ENCODE data around the gene MIR17HG.
"Not testable (repeated sequence)": the region's sequence is repeated elsewhere in the genome, so short reads cannot be mapped to it uniquely, and the experiment has no call there.

Gene MIR17HG

GRCh38 chr13:91347202-91347995 lies at the start of gene MIR17HG:
MIR17HG (plus strand) TSS chr13:91347687.
- DNase-seq: peak; percentile 83

- no peak for DNase-seq
These were observed 49.4 kb upstream of the MIR17HG start for GRCh38 chr13:91298060-91298459.

GRCh38 chr13:91302111-91302510 lies 45.4 kb upstream of the MIR17HG start:
- DNase-seq: no peak

GRCh38 chr13:91303031-91303430 lies 44.5 kb upstream of the MIR17HG start:
- no peak for DNase-seq

GRCh38 chr13:91304741-91305140 lies 42.7 kb upstream of the MIR17HG start:
- no peak for DNase-seq

GRCh38 chr13:91305652-91306051 lies 41.8 kb upstream of the MIR17HG start:
- DNase-seq: no peak

GRCh38 chr13:91307887-91308286 lies 39.6 kb upstream of the MIR17HG start:
- no peak for DNase-seq

GRCh38 chr13:91308299-91308698 lies 39.2 kb upstream of the MIR17HG start:
- DNase-seq: no peak

GRCh38 chr13:91311491-91311890 lies 36.0 kb upstream of the MIR17HG start:
- no peak for DNase-seq

- no peak for DNase-seq
These were observed 35.2 kb upstream of the MIR17HG start for GRCh38 chr13:91312324-91312723.

- no peak for DNase-seq
These were observed 34.4 kb upstream of the MIR17HG start for GRCh38 chr13:91313103-91313502.

GRCh38 chr13:91313581-91313980 lies 33.9 kb upstream of the MIR17HG start:
- DNase-seq: no peak

- DNase-seq: no peak
These were observed 32.6 kb upstream of the MIR17HG start for GRCh38 chr13:91314888-91315287.

GRCh38 chr13:91318886-91319285 lies 28.6 kb upstream of the MIR17HG start:
- DNase-seq: no peak

- no peak for DNase-seq
These were observed 27.5 kb upstream of the MIR17HG start for GRCh38 chr13:91319996-91320395.

GRCh38 chr13:91320990-91321389 lies 26.5 kb upstream of the MIR17HG start:
- DNase-seq: not testable (repeated sequence)

- DNase-seq: no peak
These were observed 24.1 kb upstream of the MIR17HG start for GRCh38 chr13:91323349-91323748.

- no peak for DNase-seq
These were observed 21.3 kb upstream of the MIR17HG start for GRCh38 chr13:91326146-91326545.

GRCh38 chr13:91328726-91329125 lies 18.8 kb upstream of the MIR17HG start:
- DNase-seq: no peak

- no peak for DNase-seq
These were observed 17.8 kb upstream of the MIR17HG start for GRCh38 chr13:91329733-91330132.

- DNase-seq: no peak
These were observed 16.2 kb upstream of the MIR17HG start for GRCh38 chr13:91331047-91331915.

GRCh38 chr13:91346062-91346461 lies 1.4 kb upstream of the MIR17HG start:
- DNase-seq: no peak

- peak; percentile 43 for DNase-seq
These were observed 661 bp upstream of the MIR17HG start for GRCh38 chr13:91346850-91347201.
